ENCODE measurements around the gene MEGF8.
"Not testable (repeated sequence)": the region's sequence is repeated elsewhere in the genome, so short reads cannot be mapped to it uniquely, and the experiment has no call there.

Gene MEGF8

GRCh38 chr19:42332059-42332458, 6.6 kb downstream of the MEGF8 start:
- DNase-seq = no peak

GRCh38 chr19:42333018-42333417, 7.6 kb downstream of the MEGF8 start:
- no peak for DNase-seq

GRCh38 chr19:42333975-42334696, 8.7 kb downstream of the MEGF8 start:
- DNase-seq = no peak

- no peak for DNase-seq
These were observed 9.4 kb downstream of the MEGF8 start for GRCh38 chr19:42334697-42335373.

GRCh38 chr19:42335374-42335936, 10.0 kb downstream of the MEGF8 start:
- DNase-seq = no peak

- no peak for DNase-seq
These were observed 10.5 kb downstream of the MEGF8 start for GRCh38 chr19:42335971-42336370.

GRCh38 chr19:42339126-42339860, 13.9 kb downstream of the MEGF8 start:
- not testable (repeated sequence) for DNase-seq

GRCh38 chr19:42339922-42340321, 14.5 kb downstream of the MEGF8 start:
- DNase-seq = not testable (repeated sequence)

- DNase-seq = no peak
These were observed 18.1 kb downstream of the MEGF8 start for GRCh38 chr19:42343344-42344110.

- DNase-seq = no peak
These were observed 19.0 kb downstream of the MEGF8 start for GRCh38 chr19:42344336-42344893.

- no peak for DNase-seq
These were observed 19.9 kb downstream of the MEGF8 start for GRCh38 chr19:42345191-42345812.

GRCh38 chr19:42348211-42348610, 22.8 kb downstream of the MEGF8 start:
- no peak for DNase-seq

- no peak for DNase-seq
These were observed 24.1 kb downstream of the MEGF8 start for GRCh38 chr19:42349378-42350107.

GRCh38 chr19:42350417-42350816, 25.0 kb downstream of the MEGF8 start:
- no peak for DNase-seq

- DNase-seq = no peak
These were observed 25.8 kb downstream of the MEGF8 start for GRCh38 chr19:42351079-42351735.

- no peak for DNase-seq
These were observed 27.1 kb downstream of the MEGF8 start for GRCh38 chr19:42352301-42353259.

GRCh38 chr19:42353341-42354015, 28.0 kb downstream of the MEGF8 start:
- no peak for DNase-seq

GRCh38 chr19:42355896-42356295, 30.5 kb downstream of the MEGF8 start:
- DNase-seq = no peak

GRCh38 chr19:42356686-42357085, 31.3 kb downstream of the MEGF8 start:
- no peak for DNase-seq
